HCT116 (cell line): ENCODE results near the gene MOB2. TPM values are rescaled to one million over a fixed set of nuclear protein-coding genes. Genes with fewer than 3 reads are reported as not detected.

Source experiments
- ATAC-seq: fragments of 200-7000 bp; cut with Tn5 transposase; 2 replicates; pipeline ENCODE4 v1.9.1; 2020; ENCODE audit warnings: mild to moderate bottlenecking, moderate library complexity
- BruUV-seq: library from RNA; stranded (reverse); fragments of 400-500 nt; replicated peaks from 2 replicates; lab custom pipeline; 2021; lab: Mats Ljungman, UMichigan
- CTCF ChIA-PET: fragments of 300-600 bp; sonication (Branson Sonifier 250); formaldehyde crosslinking; loops from one replicate; lab custom pipeline; 2021; ENCODE audit warnings: antibody characterized with exemption; lab: Charles Lee
- POLR2A ChIA-PET: fragments of 300-600, 350-600 bp; sonication (Branson Sonifier 250); formaldehyde crosslinking; loops from one replicate; lab custom pipeline; 2021; ENCODE audit warnings: antibody characterized with exemption; lab: Charles Lee
- RAD21 ChIA-PET, 2 experiments: fragments of 300-600 bp; sonication (Branson Sonifier 250); formaldehyde crosslinking; loops; one replicate each; lab custom pipeline; 2023; ENCODE audit warnings: low total read pairs in 2 of 2; ENCODE audit not compliant: uncharacterized antibody in 2 of 2, unreplicated experiment in 2 of 2, low non-redundant PET in 1 of 2; lab: Charles Lee
- DNase-seq: peaks from one replicate; pipeline ENCODE4 v3.0.0-alpha.2; 2010; ENCODE audit warnings: low read depth, low spot score
- H2AFZ ChIP-seq: fragments of 200-600 bp; shearing (Covaris generic), sonication (generic); 2 replicates; pipeline ENCODE4 v1.6.1; 2017; ENCODE audit warnings: low read depth, mixed run types, mixed read lengths, antibody characterized with exemption, low read length; ENCODE audit not compliant: poor library complexity, severe bottlenecking
- H3K27ac ChIP-seq: 2 replicates; pipeline ENCODE4 v1.5.1; 2012; ENCODE audit warnings: low read depth, low read length
- H3K27me3 ChIP-seq: fragments of 200-600 bp; sonication (generic); 2 replicates; pipeline ENCODE4 v1.6.1; 2016; ENCODE audit warnings: mixed run types, low read length, mixed read lengths; ENCODE audit not compliant: insufficient read depth
- H3K36me3 ChIP-seq, 2 experiments: fragments of 200-500 bp in 1 of 2; fragments of 200-600 bp in 1 of 2; sonication (Bioruptor generic) in 1 of 2; sonication (generic) in 1 of 2; 2 replicates each; pipeline versions ENCODE4 v1.5.1 to v1.6.1; 2014 to 2016; ENCODE audit warnings: low read length in 2 of 2, inconsistent platforms in 1 of 2, mixed read lengths in 1 of 2, mixed run types in 1 of 2; ENCODE audit not compliant: insufficient read depth in 2 of 2, control insufficient read depth in 1 of 2
- H3K4me1 ChIP-seq, 2 experiments: fragments of 200-600 bp in 1 of 2; sonication (generic) in 1 of 2; 2 replicates each; pipeline versions ENCODE4 v1.5.1 to v1.6.1; 2012 to 2017; ENCODE audit warnings: low read length in 2 of 2, inconsistent platforms in 1 of 2, mild to moderate bottlenecking in 1 of 2, mixed read lengths in 1 of 2, mixed run types in 1 of 2, moderate library complexity in 1 of 2; ENCODE audit not compliant: insufficient read depth in 2 of 2, control insufficient read depth in 1 of 2
- H3K4me2 ChIP-seq: fragments of 200-600 bp; sonication (generic); 2 replicates; pipeline ENCODE4 v1.6.1; 2017; ENCODE audit warnings: mixed run types, low read length, mixed read lengths
- H3K4me3 ChIP-seq, 2 experiments: fragments of 200-600 bp in 1 of 2; sonication (generic) in 1 of 2; replicated peaks in 1 of 2; 2 replicates each; pipeline ENCODE4 v1.5.1; 2011 to 2016; ENCODE audit warnings: low read length in 2 of 2, control low read depth in 1 of 2, low read depth in 1 of 2, mild to moderate bottlenecking in 1 of 2, mixed read lengths in 1 of 2, mixed run types in 1 of 2
- H3K79me2 ChIP-seq: fragments of 200-600 bp; sonication (generic); 2 replicates; pipeline ENCODE4 v1.6.1; 2017; ENCODE audit warnings: mild to moderate bottlenecking, mixed run types, low read length, moderate library complexity, mixed read lengths; ENCODE audit not compliant: insufficient read depth
- H3K9ac ChIP-seq: fragments of 200-600 bp; sonication (generic); 2 replicates; pipeline ENCODE4 v1.6.1; 2016; ENCODE audit warnings: low read length, mixed read lengths
- H3K9me2 ChIP-seq: fragments of 200-600 bp; sonication (generic), shearing (Covaris generic); 2 replicates; pipeline ENCODE4 v1.6.1; 2017; ENCODE audit warnings: mixed run types, mild to moderate bottlenecking, moderate library complexity; ENCODE audit not compliant: insufficient read depth
- H3K9me3 ChIP-seq, 2 experiments: fragments of 200-500 bp in 1 of 2; fragments of 200-600 bp in 1 of 2; sonication (Bioruptor generic) in 1 of 2; sonication (generic) in 1 of 2; 2 replicates each; pipeline ENCODE4 v1.6.1; 2014 to 2017; ENCODE audit warnings: low read length in 2 of 2, mixed read lengths in 2 of 2, inconsistent platforms in 1 of 2, low read depth in 1 of 2, mild to moderate bottlenecking in 1 of 2, mixed run types in 1 of 2, moderate library complexity in 1 of 2; ENCODE audit not compliant: control insufficient read depth in 1 of 2, insufficient read depth in 1 of 2
- H4K20me1 ChIP-seq: fragments of 200-600 bp; sonication (generic), shearing (Covaris generic); 2 replicates; pipeline ENCODE4 v1.6.1; 2017; ENCODE audit warnings: mixed run types, mild to moderate bottlenecking, moderate library complexity; ENCODE audit not compliant: insufficient read depth
- CEBPB ChIP-seq: IDR thresholded peaks from 2 replicates; pipeline ENCODE4 v1.6.1; 2012; ENCODE audit warnings: low read depth
- EGR1 ChIP-seq: IDR thresholded peaks from 2 replicates; pipeline ENCODE4 v1.6.1; 2012; ENCODE audit warnings: low read depth
- EZH2 ChIP-seq: fragments of 200-600 bp; sonication (generic); IDR thresholded peaks from 2 replicates; pipeline ENCODE4 v1.6.1; 2017; ENCODE audit warnings: antibody characterized with exemption, mixed run types
- FOSL1 ChIP-seq: IDR thresholded peaks from 2 replicates; pipeline ENCODE4 v1.6.1; 2012; ENCODE audit warnings: low read depth
- JUND ChIP-seq: IDR thresholded peaks from 2 replicates; pipeline ENCODE4 v1.6.1; 2012
- POLR2A ChIP-seq: IDR thresholded peaks from 2 replicates; pipeline ENCODE4 v1.7.0; 2011; ENCODE audit warnings: borderline replicate concordance; ENCODE audit not compliant: insufficient read depth, insufficient read length; ENCODE audit errors: extremely low read depth
- POLR2AphosphoS5 ChIP-seq: IDR thresholded peaks from 2 replicates; pipeline ENCODE4 v1.6.1; 2011; ENCODE audit warnings: mild to moderate bottlenecking, low read depth, low read length, moderate library complexity
- TCF7L2 ChIP-seq: IDR thresholded peaks from 2 replicates; pipeline ENCODE4 v1.7.0; 2011; ENCODE audit warnings: borderline replicate concordance, inconsistent platforms; ENCODE audit not compliant: insufficient read depth, insufficient read length; ENCODE audit errors: extremely low read depth
- YY1 ChIP-seq: IDR thresholded peaks from 2 replicates; pipeline ENCODE4 v1.6.1; 2011; ENCODE audit warnings: low read length, low read depth, moderate library complexity, mild to moderate bottlenecking; ENCODE audit not compliant: insufficient replicate concordance; ENCODE audit errors: extremely low read depth
- ZNF274 ChIP-seq: fragments of 200-500 bp; sonication (Bioruptor generic); IDR thresholded peaks from 2 replicates; pipeline ENCODE4 v1.6.1; 2014; ENCODE audit warnings: mild to moderate bottlenecking, low read depth, low read length, inconsistent platforms
- intact Hi-C: fragments of 100-400 bp; cut with micrococcal nuclease; formaldehyde crosslinking; loops from 2 replicates; pipeline ENCODE4 v1.10.0; 2022
- total RNA-seq: library from RNA; stranded (reverse); gene quantifications from one replicate; pipeline ENCODE4 v1.2.1, GENCODE V29; 2021; ENCODE audit not compliant: unreplicated experiment
- TF ChIP-seq, protein P1 (sequence below): IDR thresholded peaks from 2 replicates; pipeline ENCODE4 v1.6.1; 2012
- TF ChIP-seq, protein P2 (sequence below): IDR thresholded peaks from 2 replicates; pipeline ENCODE4 v1.6.1; 2012; ENCODE audit warnings: low read depth

MOB2 gene
- total RNA-seq, 1 experiment from 2014 or later, result 25.7 TPM

DNA sequence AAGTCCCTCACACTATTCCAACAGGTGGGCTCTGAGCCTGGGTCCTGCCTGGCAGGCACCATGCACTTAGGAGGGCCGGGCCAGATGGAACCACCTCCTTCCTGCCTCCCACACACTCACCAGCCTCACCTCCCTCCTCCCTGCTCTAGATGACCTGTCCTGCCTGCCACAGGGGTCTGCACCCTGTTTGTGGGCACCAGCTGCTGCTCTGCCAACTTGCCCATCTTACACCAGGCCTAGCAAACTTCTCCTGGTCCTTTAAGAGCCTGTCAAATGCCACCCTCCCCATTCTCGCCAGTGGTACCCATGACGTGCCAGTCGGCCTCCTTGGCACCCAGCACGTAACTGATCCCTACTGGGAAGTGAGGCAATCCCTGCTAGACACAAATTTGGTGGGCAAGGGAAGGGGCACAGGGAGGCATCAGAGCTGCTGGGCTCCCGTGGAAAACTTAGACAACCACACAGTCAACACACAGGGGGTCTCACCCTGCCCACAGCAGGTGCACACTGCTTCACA, 3.1 kb downstream of the MOB2 start:
- H3K4me2 ChIP-seq, result no peak overlapping the region
- POLR2A ChIA-PET, result no interaction called here
- intact Hi-C loops, result no loop called here
- no peaks in the 10 kb centered on the region for H3K36me3 ChIP-seq
- no TSS peak for BruUV-seq
- DNase-seq (no peak), ATAC-seq (no peak)
- H3K27ac ChIP-seq, result no peak overlapping the region
- H3K9me3 ChIP-seq, result no peaks in the 10 kb centered on the region
- TF ChIP-seq TCF7L2 (no peak), CEBPB (no peak), POLR2A (no peak), JUND (no peak)
- CTCF ChIA-PET, result no interaction called here
- H3K9me2 ChIP-seq, result no peaks in the 10 kb centered on the region
- no peak overlapping the region for H3K9ac ChIP-seq
- H3K79me2 ChIP-seq, result no peaks in the 10 kb centered on the region; the same call in 1 of the 2 replicates
- no peaks in the 10 kb centered on the region for H3K27me3 ChIP-seq
- no peak overlapping the region for H2AFZ ChIP-seq
- H4K20me1 ChIP-seq, result no peaks in the 10 kb centered on the region
- H3K4me1 ChIP-seq, result peaks cover 13% of the 10 kb centered on the region in 2 experiments; a peak in 2 of 4 replicates
- RAD21 ChIA-PET, result no interaction called here
- no peak overlapping the region for H3K4me3 ChIP-seq

DNA sequence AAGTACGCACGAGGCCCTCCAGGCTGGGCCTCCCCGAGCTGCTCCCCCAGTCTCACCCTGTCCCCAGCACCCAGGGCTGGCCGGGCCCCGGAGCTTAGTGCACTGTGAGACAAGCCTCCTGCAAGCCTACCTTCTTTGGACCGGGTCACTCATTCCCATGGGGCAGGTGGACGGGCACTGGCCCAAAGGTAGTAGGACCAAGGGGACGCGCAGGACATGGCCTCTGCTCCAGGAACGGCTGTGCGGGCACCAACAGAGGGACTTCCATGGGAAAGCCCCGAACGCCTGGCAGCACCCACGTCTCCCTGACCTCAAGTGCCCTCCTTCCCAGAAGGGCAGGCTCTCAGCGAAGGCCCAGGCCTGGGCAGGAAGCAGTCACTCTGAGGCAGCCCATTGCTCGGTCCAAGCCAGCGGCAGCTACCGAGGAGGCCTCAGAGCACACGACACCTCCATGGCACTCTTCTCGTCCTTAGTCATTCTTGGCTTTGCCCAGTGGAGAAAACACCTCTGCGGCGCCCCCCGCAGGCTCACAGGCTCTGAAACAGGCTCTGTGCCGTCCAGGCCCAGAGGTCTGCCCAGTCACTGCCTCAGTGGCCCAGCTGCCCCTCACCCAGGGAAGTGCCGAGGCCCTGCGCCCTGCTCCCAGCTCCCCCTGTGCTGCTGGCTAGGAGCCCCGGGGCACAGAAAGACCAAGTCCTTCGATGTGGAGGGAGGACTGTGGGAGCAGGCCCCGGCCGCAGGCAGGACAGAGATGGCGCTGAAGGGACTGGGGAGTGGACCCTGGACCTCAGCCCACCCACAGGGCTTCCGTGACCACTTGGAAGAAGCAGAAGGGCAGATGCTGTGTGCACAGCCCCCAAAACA, 3.8 kb downstream of the MOB2 start:
- Histone ChIP-seq H3K79me2 (no peaks in the 10 kb centered on the region; the same call in 1 of the 2 replicates), H3K27me3 (no peaks in the 10 kb centered on the region), H3K36me3 (no peaks in the 10 kb centered on the region), H2AFZ (no peak overlapping the region), H3K27ac (no peak overlapping the region), H3K9me2 (no peaks in the 10 kb centered on the region), H3K4me2 (no peak overlapping the region), H3K4me3 (no peak overlapping the region), H3K9ac (no peak overlapping the region), H3K9me3 (no peaks in the 10 kb centered on the region), H4K20me1 (no peaks in the 10 kb centered on the region), H3K4me1 (peaks cover 13% of the 10 kb centered on the region in 2 experiments; a peak in 2 of 4 replicates)
- ATAC-seq (no peak), DNase-seq (no peak)
- intact Hi-C loops, result no loop called here
- BruUV-seq, result no TSS peak
- no peak for TF ChIP-seq YY1
- TF ChIP-seq, protein P1, sequence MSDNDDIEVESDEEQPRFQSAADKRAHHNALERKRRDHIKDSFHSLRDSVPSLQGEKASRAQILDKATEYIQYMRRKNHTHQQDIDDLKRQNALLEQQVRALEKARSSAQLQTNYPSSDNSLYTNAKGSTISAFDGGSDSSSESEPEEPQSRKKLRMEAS, result no peak
- TF ChIP-seq POLR2AphosphoS5, result no peak
- TF ChIP-seq JUND, result no peak
- no peak for TF ChIP-seq EGR1
- TF ChIP-seq EZH2, result no peak
- no peak for TF ChIP-seq FOSL1
- TF ChIP-seq, protein P2, sequence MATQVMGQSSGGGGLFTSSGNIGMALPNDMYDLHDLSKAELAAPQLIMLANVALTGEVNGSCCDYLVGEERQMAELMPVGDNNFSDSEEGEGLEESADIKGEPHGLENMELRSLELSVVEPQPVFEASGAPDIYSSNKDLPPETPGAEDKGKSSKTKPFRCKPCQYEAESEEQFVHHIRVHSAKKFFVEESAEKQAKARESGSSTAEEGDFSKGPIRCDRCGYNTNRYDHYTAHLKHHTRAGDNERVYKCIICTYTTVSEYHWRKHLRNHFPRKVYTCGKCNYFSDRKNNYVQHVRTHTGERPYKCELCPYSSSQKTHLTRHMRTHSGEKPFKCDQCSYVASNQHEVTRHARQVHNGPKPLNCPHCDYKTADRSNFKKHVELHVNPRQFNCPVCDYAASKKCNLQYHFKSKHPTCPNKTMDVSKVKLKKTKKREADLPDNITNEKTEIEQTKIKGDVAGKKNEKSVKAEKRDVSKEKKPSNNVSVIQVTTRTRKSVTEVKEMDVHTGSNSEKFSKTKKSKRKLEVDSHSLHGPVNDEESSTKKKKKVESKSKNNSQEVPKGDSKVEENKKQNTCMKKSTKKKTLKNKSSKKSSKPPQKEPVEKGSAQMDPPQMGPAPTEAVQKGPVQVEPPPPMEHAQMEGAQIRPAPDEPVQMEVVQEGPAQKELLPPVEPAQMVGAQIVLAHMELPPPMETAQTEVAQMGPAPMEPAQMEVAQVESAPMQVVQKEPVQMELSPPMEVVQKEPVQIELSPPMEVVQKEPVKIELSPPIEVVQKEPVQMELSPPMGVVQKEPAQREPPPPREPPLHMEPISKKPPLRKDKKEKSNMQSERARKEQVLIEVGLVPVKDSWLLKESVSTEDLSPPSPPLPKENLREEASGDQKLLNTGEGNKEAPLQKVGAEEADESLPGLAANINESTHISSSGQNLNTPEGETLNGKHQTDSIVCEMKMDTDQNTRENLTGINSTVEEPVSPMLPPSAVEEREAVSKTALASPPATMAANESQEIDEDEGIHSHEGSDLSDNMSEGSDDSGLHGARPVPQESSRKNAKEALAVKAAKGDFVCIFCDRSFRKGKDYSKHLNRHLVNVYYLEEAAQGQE, result no peak
- no peak for TF ChIP-seq CEBPB
- no peak for TF ChIP-seq ZNF274
- ChIA-PET POLR2A (no interaction called here), RAD21 (no interaction called here), CTCF (no interaction called here)
